ENCODE results near the gene CFAP410.

CFAP410 gene

DNA sequence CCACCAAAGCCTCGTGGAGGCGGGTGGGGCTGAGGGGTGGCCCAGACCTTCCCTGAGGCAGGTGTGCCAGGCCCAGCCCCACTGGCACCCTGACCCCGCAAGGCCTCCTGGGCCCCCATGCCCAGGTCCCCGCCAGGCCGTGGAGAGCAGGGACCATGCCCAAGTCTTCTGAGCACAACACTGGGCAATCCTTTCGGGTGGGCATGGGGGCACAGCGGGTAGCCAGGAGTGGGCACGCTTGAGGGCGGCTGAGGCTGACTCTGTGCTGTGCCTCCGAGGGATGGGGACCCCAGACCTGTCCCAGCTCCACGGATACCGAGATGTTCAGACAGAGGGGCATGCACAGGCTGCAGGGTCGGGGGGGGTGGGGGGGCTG lies 12.9 kb downstream of the CFAP410 start:
- Histone ChIP-seq H3K36me3 (ENCODE audit: control insufficient read depth in 1 of 2, insufficient read depth in 2 of 2, low read length in 2 of 2) (peaks cover 61% of the 10 kb centered on the region in 2 experiments), H3K4ac (ENCODE audit: low read depth, low read length) (no peak overlapping the region), H4K12ac (ENCODE audit: low read depth, low read length) (no peak overlapping the region), H2BK120ac (ENCODE audit: insufficient read depth, low read length, poor library complexity) (no peak overlapping the region), H2BK12ac (ENCODE audit: low read length) (no peak overlapping the region), H4K8ac (ENCODE audit: low read depth, low read length) (no peak overlapping the region), H3K9me3 (ENCODE audit: insufficient read depth, low read depth, low read length) (peaks cover 2% of the 10 kb centered on the region), H3K9ac (ENCODE audit: low read length) (no peak overlapping the region), H3K79me1 (ENCODE audit: low read length) (no peaks in the 10 kb centered on the region), H3K4me2 (ENCODE audit: low read length) (no peak overlapping the region), H3K14ac (ENCODE audit: low read length) (no peak overlapping the region), H3K4me1 (ENCODE audit: control insufficient read depth in 1 of 2, insufficient read depth in 2 of 2, low read length in 2 of 2) (no peaks in the 10 kb centered on the region), H3K27ac (ENCODE audit: low read depth, low read length) (no peak overlapping the region), H3K4me3 (ENCODE audit: low read depth, low read length) (no peak overlapping the region), H4K91ac (ENCODE audit: low read depth, low read length) (no peak overlapping the region), H3K23ac (ENCODE audit: low read length) (no peak overlapping the region), H2AK5ac (ENCODE audit: low read length) (no peak overlapping the region), H3K79me2 (ENCODE audit: control insufficient read depth, insufficient read depth, low read length, poor library complexity) (no peaks in the 10 kb centered on the region), H3K27me3 (ENCODE audit: insufficient read depth, low read length) (no peaks in the 10 kb centered on the region), H3K18ac (ENCODE audit: low read length) (no peak overlapping the region), H2BK5ac (ENCODE audit: low read depth, low read length, poor library complexity) (no peak overlapping the region), H2AFZ (ENCODE audit: insufficient read depth, low read length, poor library complexity) (no peak overlapping the region)
- no CpG with 5 or more reads among the region's 13 CpGs for WGBS (ENCODE audit: extremely low coverage, insufficient coverage, insufficient read length)
- DNase-seq, result no peak

DNA sequence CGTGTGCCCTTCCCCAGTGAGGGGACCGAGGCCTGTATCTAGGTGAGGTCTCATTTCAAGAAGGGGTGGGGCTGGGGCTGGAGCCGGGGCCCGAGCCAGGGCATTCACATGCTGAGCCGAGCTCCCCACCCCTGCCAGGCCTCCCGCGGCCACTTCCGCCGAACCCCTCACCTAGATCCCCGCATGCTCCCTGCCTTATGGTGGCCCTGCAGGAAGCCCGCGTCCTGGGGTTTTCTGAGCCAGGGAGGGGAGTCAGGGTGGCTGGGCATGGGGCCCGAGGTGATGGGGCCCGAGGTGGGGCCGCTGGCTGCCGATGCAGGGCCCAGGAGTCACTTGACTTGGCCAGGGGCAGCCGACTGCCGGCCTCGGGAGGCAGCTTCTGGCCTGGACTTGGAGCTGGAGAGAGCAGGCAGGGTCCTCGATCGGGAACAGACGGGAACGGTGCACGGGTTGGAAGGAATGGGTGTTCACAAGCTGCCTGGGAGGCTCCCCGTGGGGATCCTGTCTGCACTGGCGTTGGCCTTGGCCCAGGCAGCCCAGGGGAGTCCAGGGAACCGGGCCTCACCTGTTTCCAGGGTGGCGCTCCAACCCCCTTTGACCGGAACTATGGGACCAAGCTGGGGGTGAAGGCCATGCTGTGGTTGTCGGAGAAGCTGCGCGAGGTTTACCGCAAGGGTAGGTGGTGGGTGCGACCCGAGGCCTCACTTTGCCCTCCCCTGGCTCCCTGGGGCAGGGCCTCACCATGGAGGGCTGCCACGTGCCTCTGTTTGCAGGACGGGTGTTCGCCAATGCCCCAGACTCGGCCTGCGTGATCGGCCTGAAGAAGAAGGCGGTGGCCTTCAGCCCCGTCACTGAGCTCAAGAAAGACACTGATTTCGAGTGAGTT lies 13.6 kb downstream of the CFAP410 start:
- no peak overlapping the region for H2AFZ ChIP-seq (ENCODE audit: insufficient read depth, low read length, poor library complexity)
- no peak overlapping the region for H4K12ac ChIP-seq (ENCODE audit: low read depth, low read length)
- no peak overlapping the region for H3K23ac ChIP-seq (ENCODE audit: low read length)
- H3K4ac ChIP-seq (ENCODE audit: low read depth, low read length), result no peak overlapping the region
- no peaks in the 10 kb centered on the region for H3K79me2 ChIP-seq (ENCODE audit: control insufficient read depth, insufficient read depth, low read length, poor library complexity)
- no peaks in the 10 kb centered on the region for H3K4me1 ChIP-seq (ENCODE audit: control insufficient read depth in 1 of 2, insufficient read depth in 2 of 2, low read length in 2 of 2)
- no peaks in the 10 kb centered on the region for H3K79me1 ChIP-seq (ENCODE audit: low read length)
- H2BK5ac ChIP-seq (ENCODE audit: low read depth, low read length, poor library complexity), result no peak overlapping the region
- no peak overlapping the region for H3K9ac ChIP-seq (ENCODE audit: low read length)
- H2AK5ac ChIP-seq (ENCODE audit: low read length), result no peak overlapping the region
- no CpG with 5 or more reads among the region's 44 CpGs for WGBS (ENCODE audit: extremely low coverage, insufficient coverage, insufficient read length)
- no peak overlapping the region for H4K91ac ChIP-seq (ENCODE audit: low read depth, low read length)
- H3K36me3 ChIP-seq (ENCODE audit: control insufficient read depth in 1 of 2, insufficient read depth in 2 of 2, low read length in 2 of 2), result peaks cover 62 to 65% of the 10 kb centered on the region in 2 experiments
- H3K9me3 ChIP-seq (ENCODE audit: insufficient read depth, low read depth, low read length), result peaks cover 3% of the 10 kb centered on the region
- no peak overlapping the region for H3K27ac ChIP-seq (ENCODE audit: low read depth, low read length)
- no peak overlapping the region for H2BK12ac ChIP-seq (ENCODE audit: low read length)
- no peaks in the 10 kb centered on the region for H3K27me3 ChIP-seq (ENCODE audit: insufficient read depth, low read length)
- H3K18ac ChIP-seq (ENCODE audit: low read length), result no peak overlapping the region
- H2BK120ac ChIP-seq (ENCODE audit: insufficient read depth, low read length, poor library complexity), result no peak overlapping the region
- no peak overlapping the region for H3K4me2 ChIP-seq (ENCODE audit: low read length)
- no peak overlapping the region for H3K14ac ChIP-seq (ENCODE audit: low read length)
- no peak overlapping the region for H4K8ac ChIP-seq (ENCODE audit: low read depth, low read length)
- no peak overlapping the region for H3K4me3 ChIP-seq (ENCODE audit: low read depth, low read length)
- no peak for DNase-seq

DNA sequence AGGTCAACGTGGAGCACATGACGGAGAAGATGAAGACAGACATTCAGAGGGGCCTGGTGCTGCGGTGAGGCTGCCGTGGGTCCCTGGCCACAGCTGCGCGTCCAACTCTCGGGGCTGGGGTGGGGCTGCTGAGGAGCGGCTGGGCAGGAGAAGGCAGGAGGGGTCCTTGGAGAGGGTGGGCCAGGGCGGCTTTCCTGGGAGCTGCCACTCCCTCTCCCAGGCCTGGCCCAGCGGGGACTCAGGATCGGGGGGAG lies 14.4 kb downstream of the CFAP410 start:
- no peak overlapping the region for H4K8ac ChIP-seq (ENCODE audit: low read depth, low read length)
- H2BK12ac ChIP-seq (ENCODE audit: low read length), result no peak overlapping the region
- H3K36me3 ChIP-seq (ENCODE audit: control insufficient read depth in 1 of 2, insufficient read depth in 2 of 2, low read length in 2 of 2), result peaks cover 65 to 70% of the 10 kb centered on the region in 2 experiments
- no peaks in the 10 kb centered on the region for H3K4me1 ChIP-seq (ENCODE audit: control insufficient read depth in 1 of 2, insufficient read depth in 2 of 2, low read length in 2 of 2)
- no peak overlapping the region for H2BK120ac ChIP-seq (ENCODE audit: insufficient read depth, low read length, poor library complexity)
- DNase-seq, result no peak
- WGBS (ENCODE audit: extremely low coverage, insufficient coverage, insufficient read length), result no CpG with 5 or more reads among the region's 11 CpGs
- no peak overlapping the region for H3K4me2 ChIP-seq (ENCODE audit: low read length)
- H3K9ac ChIP-seq (ENCODE audit: low read length), result no peak overlapping the region
- H3K9me3 ChIP-seq (ENCODE audit: insufficient read depth, low read depth, low read length), result peaks cover 5% of the 10 kb centered on the region
- H3K27me3 ChIP-seq (ENCODE audit: insufficient read depth, low read length), result no peaks in the 10 kb centered on the region
- no peaks in the 10 kb centered on the region for H3K79me1 ChIP-seq (ENCODE audit: low read length)
- no peak overlapping the region for H2AK5ac ChIP-seq (ENCODE audit: low read length)
- H2AFZ ChIP-seq (ENCODE audit: insufficient read depth, low read length, poor library complexity), result no peak overlapping the region
- H3K4me3 ChIP-seq (ENCODE audit: low read depth, low read length), result no peak overlapping the region
- no peak overlapping the region for H2BK5ac ChIP-seq (ENCODE audit: low read depth, low read length, poor library complexity)
- no peak overlapping the region for H3K27ac ChIP-seq (ENCODE audit: low read depth, low read length)
- H3K79me2 ChIP-seq (ENCODE audit: control insufficient read depth, insufficient read depth, low read length, poor library complexity), result no peaks in the 10 kb centered on the region
- H4K91ac ChIP-seq (ENCODE audit: low read depth, low read length), result no peak overlapping the region
- H4K12ac ChIP-seq (ENCODE audit: low read depth, low read length), result no peak overlapping the region
- H3K18ac ChIP-seq (ENCODE audit: low read length), result no peak overlapping the region
- H3K23ac ChIP-seq (ENCODE audit: low read length), result no peak overlapping the region
- H3K14ac ChIP-seq (ENCODE audit: low read length), result no peak overlapping the region
- H3K4ac ChIP-seq (ENCODE audit: low read depth, low read length), result no peak overlapping the region

DNA sequence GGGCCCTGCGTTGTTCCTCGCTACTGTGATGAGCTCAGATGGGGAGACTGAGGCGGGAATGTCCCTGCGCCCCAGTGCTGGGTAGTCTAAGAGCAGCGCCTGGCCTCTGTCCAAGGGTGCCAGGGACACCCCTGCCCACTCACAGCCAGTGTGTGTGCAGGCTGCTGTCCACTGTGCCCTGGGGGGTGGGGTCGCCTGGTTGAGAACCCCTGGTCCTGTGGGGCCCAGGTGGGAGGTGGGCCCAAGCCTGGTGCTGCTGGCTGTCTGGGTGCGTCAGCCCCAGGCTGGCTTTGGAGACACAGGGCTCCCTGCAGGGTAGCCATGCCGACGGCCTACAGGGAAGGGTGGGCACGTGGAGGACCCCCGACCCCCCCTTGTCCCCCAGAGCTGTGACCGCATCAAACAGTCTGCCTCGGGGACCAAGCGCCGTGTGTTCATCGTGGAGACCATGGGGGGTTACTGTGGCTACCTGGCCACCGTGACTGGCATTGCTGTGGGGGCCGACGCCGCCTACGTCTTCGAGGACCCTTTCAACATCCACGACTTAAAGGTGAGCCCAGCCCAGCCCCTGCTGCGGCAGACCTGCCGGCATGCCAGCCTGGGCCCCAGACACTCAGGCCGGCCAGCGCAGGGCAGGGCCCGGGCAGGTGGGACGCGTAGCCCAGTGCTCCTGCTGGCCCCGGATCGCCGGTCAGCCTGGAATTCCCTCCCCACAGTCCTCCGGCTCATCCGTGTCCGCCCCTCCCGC lies 14.9 kb downstream of the CFAP410 start:
- Histone ChIP-seq H4K12ac (ENCODE audit: low read depth, low read length) (no peak overlapping the region), H2BK5ac (ENCODE audit: low read depth, low read length, poor library complexity) (no peak overlapping the region), H3K79me2 (ENCODE audit: control insufficient read depth, insufficient read depth, low read length, poor library complexity) (no peaks in the 10 kb centered on the region), H3K14ac (ENCODE audit: low read length) (no peak overlapping the region), H3K4me2 (ENCODE audit: low read length) (no peak overlapping the region), H2AK5ac (ENCODE audit: low read length) (no peak overlapping the region), H3K23ac (ENCODE audit: low read length) (no peak overlapping the region), H3K18ac (ENCODE audit: low read length) (no peak overlapping the region), H3K9ac (ENCODE audit: low read length) (no peak overlapping the region), H4K8ac (ENCODE audit: low read depth, low read length) (no peak overlapping the region), H3K36me3 (ENCODE audit: control insufficient read depth in 1 of 2, insufficient read depth in 2 of 2, low read length in 2 of 2) (peaks cover 70 to 75% of the 10 kb centered on the region in 2 experiments), H2BK120ac (ENCODE audit: insufficient read depth, low read length, poor library complexity) (no peak overlapping the region), H2BK12ac (ENCODE audit: low read length) (no peak overlapping the region), H2AFZ (ENCODE audit: insufficient read depth, low read length, poor library complexity) (no peak overlapping the region), H3K9me3 (ENCODE audit: insufficient read depth, low read depth, low read length) (peaks cover 7% of the 10 kb centered on the region), H3K79me1 (ENCODE audit: low read length) (no peaks in the 10 kb centered on the region), H3K4ac (ENCODE audit: low read depth, low read length) (no peak overlapping the region), H3K4me3 (ENCODE audit: low read depth, low read length) (no peak overlapping the region), H3K27ac (ENCODE audit: low read depth, low read length) (no peak overlapping the region), H3K27me3 (ENCODE audit: insufficient read depth, low read length) (no peaks in the 10 kb centered on the region), H3K4me1 (ENCODE audit: control insufficient read depth in 1 of 2, insufficient read depth in 2 of 2, low read length in 2 of 2) (no peaks in the 10 kb centered on the region), H4K91ac (ENCODE audit: low read depth, low read length) (no peak overlapping the region)
- WGBS (ENCODE audit: extremely low coverage, insufficient coverage, insufficient read length), result no CpG with 5 or more reads among the region's 37 CpGs
- no peak for DNase-seq

Data from trophoblast cell (in vitro differentiated cells and primary cell).